OCI-LY3 (cell line): ENCODE results near the gene HOXC5.

Experiments used
- CTCF ChIP-seq: fragments of 200-600, 300-600 bp; sonication (generic); IDR thresholded peaks from 2 replicates; pipeline ENCODE4 v1.5.1; 2014; ENCODE audit warnings: antibody characterized with exemption, low read length, low read depth
- EZH2phosphoT487 ChIP-seq: fragments of 200-600 bp; shearing (Covaris generic); IDR thresholded peaks from 2 replicates; pipeline ENCODE4 v1.6.1; 2018; ENCODE audit warnings: antibody characterized with exemption, mixed run types, low read depth

- TF ChIP-seq CTCF (peak; percentile 54), EZH2phosphoT487 (no peak)
Observed at GRCh38 chr12:54004063-54004840, 28.6 kb upstream of the HOXC5 start.
